Sciatic nerve (tissue), 2 donors: ENCODE data around the gene PDCD1LG2. TPM values are rescaled to one million over a fixed set of nuclear protein-coding genes. Genes with fewer than 3 reads are reported as not detected.
"Not testable (repeated sequence)": the region's sequence is repeated elsewhere in the genome, so short reads cannot be mapped to it uniquely, and the experiment has no call there.

Experiments
- ATAC-seq: fragments of 200-7000 bp; cut with Tn5 transposase; one replicate; pipeline ENCODE4 v1.9.1; 2020; ENCODE audit warnings: mild to moderate bottlenecking, moderate library complexity
- DNase-seq: peaks from one replicate; pipeline ENCODE4 v3.0.0-alpha.2; 2020; ENCODE audit warnings: low spot score
- intact Hi-C: fragments of 100-400 bp; cut with DNase I; formaldehyde crosslinking; loops from one replicate; pipeline ENCODE4 v1.14.2; 2022
- total RNA-seq: library from RNA; stranded (reverse); fragmentation: NEBNext Ultra II Directional; extraction: Animal tissue kit (Norgen Biotek cat#: 25700); gene quantifications from one replicate; pipeline ENCODE4 v1.2.1, GENCODE V29; 2021
- donor health status: DM: no; HTN: no; CAD: no.
- donor health status: DM: no; HTN: no; CAD: no.

The PDCD1LG2 gene
- total RNA-seq, 1 donor from 2014 or later, result 3.0 TPM

GRCh38 chr9:5492965-5493678, 17.2 kb upstream of the PDCD1LG2 start:
- DNase-seq (no peak), ATAC-seq (no peak)
- intact Hi-C loops, result no loop called here

DNA sequence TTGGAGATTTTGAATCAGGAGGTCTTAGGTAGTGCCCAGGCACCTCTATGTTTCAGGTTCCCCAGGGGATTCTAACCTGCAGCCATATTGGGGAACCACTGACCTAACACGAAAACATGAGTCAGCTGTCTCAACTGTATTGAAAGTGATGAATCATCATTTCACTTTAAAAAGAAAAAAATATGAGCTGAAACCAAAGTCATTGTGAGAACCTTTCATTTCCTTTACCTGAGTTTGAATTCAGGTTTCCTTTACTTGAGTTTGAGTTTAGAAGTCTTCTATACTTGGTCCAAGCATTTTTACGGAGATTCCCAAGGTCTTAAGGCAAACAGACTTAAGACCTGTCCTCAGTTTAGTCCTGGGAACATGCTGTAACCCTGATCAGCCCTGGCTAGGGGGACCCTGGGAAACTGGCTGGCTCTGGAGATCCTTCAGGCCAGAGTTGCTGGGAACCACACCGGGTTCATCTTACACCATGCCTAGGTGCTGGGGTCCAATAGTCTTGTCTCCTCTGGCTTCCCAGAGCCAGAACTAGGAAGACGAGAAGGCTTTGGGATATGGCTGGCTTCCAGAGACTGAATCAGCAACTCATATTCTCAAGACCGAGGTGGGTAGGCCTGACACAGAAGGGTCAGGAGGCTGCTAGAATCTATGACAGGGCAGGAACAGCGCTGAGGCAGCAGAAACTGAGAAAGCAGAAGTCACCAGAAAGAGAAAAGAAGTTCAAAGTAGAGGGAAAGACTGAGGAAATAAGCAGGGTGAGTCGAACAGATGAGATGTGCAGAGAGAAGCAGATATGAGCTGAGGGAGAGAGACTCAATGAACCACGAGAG, 16.4 kb upstream of the PDCD1LG2 start:
- ATAC-seq, result peak; percentile 79

GRCh38 chr9:5494765-5495164, 15.6 kb upstream of the PDCD1LG2 start:
- ATAC-seq, intact Hi-C loops, DNase-seq: not testable (repeated sequence)

More for the DNA sequence above, 16.4 kb upstream of the PDCD1LG2 start:
- DNase-seq, result no peak
- intact Hi-C loops, result no loop called here

DNA sequence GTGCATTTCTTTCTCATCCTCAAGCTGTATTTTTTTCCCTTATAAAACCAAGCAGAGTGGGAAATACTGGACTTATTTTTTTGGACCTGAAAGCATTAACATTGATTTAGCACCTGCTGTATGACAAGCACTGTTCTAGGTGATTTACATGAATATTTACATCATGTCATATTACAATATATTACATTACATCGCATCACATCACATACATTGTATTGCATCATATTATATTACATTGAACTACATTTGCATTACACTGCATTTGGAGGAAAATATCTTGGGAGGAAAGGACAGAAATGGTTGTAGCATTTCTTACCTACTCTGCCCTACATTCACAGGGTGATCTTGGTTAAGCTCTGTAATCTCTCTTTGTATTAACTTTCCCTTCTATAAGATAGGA, 11.2 kb upstream of the PDCD1LG2 start:
- no peak for DNase-seq
- no peak for ATAC-seq
- intact Hi-C loops, result no loop called here

DNA sequence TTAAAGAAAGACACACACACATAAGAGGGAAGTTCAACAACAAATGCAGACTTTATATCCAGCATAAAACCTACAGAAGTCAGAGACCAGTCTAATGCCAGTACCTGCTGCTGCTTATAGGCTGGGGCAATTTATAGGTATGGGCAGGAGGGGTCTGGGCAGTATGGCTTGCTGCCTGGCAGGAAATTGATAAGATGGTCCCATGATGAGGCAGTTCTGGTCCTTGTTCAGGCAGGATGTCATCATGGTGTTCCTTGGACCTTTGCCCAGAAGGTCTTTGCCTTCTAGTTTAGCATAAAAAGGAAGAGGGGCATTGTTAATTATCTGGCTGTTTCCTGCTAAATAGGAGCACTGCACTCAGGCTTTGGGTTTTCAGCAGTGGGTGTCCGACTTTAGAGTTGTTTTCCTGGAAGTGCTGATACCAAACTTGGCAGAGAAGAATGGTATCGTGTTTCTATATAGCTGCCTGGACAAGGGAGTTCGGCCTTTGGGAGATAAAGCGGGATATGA, 10.4 kb upstream of the PDCD1LG2 start:
- intact Hi-C loops, result no loop called here
- no peak for DNase-seq
- ATAC-seq, result peak; percentile 13

- intact Hi-C loops, result no loop called here
- DNase-seq, result no peak
Measured at GRCh38 chr9:5500441-5501235, 9.7 kb upstream of the PDCD1LG2 start.

GRCh38 chr9:5502553-5502952, 7.8 kb upstream of the PDCD1LG2 start:
- DNase-seq (no peak), ATAC-seq (no peak)
- intact Hi-C loops, result no loop called here

More at GRCh38 chr9:5500441-5501235, 9.7 kb upstream of the PDCD1LG2 start:
- peak; percentile 22 for ATAC-seq

GRCh38 chr9:5509573-5509972, 758 bp upstream of the PDCD1LG2 start:
- intact Hi-C loops, result no loop called here
- no peak for DNase-seq
- ATAC-seq, result no peak

DNA sequence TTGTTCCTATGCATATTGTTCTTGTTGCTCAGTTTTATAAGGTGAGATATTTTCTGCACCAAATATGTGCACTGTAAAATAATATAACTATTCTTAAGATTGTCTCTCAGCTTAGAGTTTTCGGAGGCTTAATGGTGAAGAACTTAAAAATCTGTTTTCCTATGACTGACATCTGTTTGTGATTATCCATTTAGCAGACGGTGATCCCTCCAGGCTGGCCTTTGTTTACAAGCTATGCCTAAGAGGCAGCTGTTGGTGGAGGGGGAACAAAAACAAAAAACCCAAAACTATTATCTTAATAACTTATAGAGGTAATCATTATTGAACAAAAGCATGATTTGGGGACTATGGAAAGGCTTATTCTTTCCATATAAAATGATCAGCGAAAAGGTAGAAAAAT, 658 bp downstream of the PDCD1LG2 start:
- intact Hi-C loops, result no loop called here
- DNase-seq, result no peak
- no peak for ATAC-seq

- intact Hi-C loops, result no loop called here
- ATAC-seq, result no peak
- DNase-seq, result no peak
Measured at GRCh38 chr9:5511476-5511875, 1.1 kb downstream of the PDCD1LG2 start.

DNA sequence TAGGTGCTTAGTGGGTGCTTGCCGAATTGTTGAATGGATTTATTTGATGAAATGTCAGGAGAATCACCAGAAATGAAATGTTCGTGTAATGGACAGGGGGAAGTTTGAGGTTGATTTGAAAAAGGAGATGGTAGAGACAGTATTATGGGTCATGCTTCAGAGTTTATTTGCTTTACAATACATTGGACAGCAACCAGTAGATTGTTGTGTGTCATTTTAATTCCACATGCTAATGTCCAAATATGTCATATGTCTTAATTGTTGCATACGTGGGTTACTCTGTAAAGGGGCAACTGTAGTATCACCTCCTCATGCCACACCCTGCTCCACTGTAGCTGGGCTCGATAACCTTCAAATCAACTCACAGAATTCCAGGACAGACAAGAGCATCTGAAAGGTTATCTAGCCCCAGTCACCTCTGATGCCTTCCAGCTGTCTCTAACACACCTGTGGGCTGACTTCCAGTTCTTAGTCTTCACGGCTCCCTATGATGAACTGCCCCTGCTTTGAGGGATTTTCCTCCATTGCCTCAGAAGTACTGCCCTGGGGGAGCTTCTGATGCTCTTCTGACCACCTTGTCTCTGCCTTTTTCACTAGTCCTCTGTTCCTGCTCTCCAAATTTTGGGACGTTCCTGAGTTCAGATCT, 1.7 kb downstream of the PDCD1LG2 start:
- intact Hi-C loops, result no loop called here
- ATAC-seq (no peak), DNase-seq (no peak)

DNA sequence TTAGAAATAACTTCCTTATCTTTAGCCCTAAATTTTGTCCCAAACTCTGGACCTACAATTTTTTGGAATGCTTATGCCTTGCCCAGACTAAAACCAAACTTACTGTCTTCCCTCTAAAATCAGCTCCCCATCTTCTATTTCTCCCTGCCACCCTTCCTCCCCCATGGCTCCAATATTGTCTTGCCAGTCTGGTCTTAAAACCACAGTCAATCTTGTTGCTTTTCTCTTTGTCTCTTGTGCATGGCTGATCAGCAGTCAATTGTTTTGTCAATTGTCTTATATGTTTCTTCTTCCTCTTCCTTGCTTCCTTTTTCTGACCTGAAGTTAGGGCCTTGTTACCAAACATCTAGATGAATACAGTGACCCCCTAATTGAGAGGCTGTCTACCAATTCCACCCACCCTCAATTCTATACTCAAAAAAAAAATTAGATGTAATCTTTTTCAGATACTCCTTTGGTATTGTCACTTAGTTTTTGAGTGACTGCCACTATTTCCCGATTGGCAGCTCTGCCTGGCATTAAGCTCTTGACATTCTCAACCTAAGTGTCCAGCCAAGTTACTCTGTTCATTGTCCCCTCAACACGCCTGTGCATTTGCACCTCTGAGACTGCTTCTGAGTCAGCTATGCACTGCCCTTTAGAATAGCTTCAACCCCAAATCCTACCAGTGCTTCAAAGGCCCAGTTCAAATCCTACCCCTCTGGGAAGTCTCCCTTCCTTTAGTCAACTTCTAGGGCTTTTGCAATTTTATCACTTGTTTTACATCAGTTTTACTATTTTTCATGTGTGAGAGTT, 2.5 kb downstream of the PDCD1LG2 start:
- DNase-seq (no peak), ATAC-seq (no peak)
- intact Hi-C loops, result no loop called here

- DNase-seq, result no peak
- ATAC-seq, result no peak
- intact Hi-C loops, result no loop called here
Measured at GRCh38 chr9:5513966-5514616, 3.8 kb downstream of the PDCD1LG2 start.

DNA sequence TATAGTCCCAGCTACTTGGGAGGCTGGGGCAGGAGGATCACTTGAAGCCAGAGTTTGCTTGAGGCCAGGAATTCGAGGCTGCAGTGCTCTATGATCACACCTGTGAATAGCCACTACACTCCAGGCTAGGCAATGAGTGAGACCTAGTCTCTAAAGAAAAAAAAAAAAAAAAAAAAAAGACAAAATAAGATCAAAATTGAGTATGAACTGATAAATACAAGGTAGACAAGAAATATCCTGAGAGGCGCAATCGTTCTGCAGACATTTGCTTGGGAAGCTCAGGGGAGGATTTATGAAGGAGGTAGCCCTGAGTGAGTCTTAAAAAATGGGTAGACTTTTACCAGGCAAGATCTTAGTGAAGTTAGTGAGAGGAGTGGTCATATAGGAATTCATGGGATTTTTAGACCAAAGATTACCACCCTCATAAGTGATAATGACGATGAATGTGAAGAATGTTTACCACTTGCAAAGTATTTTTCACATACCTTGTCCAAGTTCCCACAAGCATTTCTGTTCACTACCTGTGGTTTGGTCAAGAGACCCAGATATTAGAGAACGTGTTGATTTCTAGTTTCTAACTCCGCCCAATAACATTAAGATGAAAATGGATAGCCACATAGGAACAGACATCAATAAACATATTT, 4.4 kb downstream of the PDCD1LG2 start:
- ATAC-seq (no peak), DNase-seq (no peak)
- intact Hi-C loops, result no loop called here

DNA sequence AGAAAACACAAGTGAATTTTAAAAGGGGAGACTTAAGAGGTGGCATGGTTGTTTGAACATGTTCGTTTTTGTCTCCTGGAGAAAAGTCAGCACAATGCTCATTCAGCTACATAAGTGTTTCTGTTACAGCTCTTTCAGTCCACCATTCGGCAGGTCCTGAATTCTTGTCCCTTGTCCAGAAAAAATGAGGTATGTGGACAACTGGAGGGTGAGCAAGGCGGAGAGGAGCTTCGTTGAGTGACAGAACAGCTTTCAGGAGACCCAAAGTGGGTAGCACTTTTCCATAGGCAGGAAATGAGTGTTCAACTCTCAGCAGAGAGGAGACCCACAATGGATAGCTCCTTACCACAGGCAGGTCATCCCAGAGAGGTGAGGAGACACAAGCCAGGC, 4.9 kb downstream of the PDCD1LG2 start:
- intact Hi-C loops, result no loop called here
- DNase-seq (no peak), ATAC-seq (no peak)

GRCh38 chr9:5516453-5517220, 6.3 kb downstream of the PDCD1LG2 start:
- intact Hi-C loops, result no loop called here
- ATAC-seq (no peak), DNase-seq (no peak)
